GM21390 (cell line): ENCODE measurements around the gene ABCC10.
A peak's percentile ranks its signal among the peaks of the same experiment; 100 is the strongest.
"Not testable (repeated sequence)": the region's sequence is repeated elsewhere in the genome, so short reads cannot be mapped to it uniquely, and the experiment has no call there.

ENCODE experiments used
- ATAC-seq: cut with Tn5 transposase; IDR thresholded peaks from one replicate; pipeline ENCODE4 v1.9.1; 2021; ENCODE audit not compliant: unreplicated experiment

Gene ABCC10, protein sequence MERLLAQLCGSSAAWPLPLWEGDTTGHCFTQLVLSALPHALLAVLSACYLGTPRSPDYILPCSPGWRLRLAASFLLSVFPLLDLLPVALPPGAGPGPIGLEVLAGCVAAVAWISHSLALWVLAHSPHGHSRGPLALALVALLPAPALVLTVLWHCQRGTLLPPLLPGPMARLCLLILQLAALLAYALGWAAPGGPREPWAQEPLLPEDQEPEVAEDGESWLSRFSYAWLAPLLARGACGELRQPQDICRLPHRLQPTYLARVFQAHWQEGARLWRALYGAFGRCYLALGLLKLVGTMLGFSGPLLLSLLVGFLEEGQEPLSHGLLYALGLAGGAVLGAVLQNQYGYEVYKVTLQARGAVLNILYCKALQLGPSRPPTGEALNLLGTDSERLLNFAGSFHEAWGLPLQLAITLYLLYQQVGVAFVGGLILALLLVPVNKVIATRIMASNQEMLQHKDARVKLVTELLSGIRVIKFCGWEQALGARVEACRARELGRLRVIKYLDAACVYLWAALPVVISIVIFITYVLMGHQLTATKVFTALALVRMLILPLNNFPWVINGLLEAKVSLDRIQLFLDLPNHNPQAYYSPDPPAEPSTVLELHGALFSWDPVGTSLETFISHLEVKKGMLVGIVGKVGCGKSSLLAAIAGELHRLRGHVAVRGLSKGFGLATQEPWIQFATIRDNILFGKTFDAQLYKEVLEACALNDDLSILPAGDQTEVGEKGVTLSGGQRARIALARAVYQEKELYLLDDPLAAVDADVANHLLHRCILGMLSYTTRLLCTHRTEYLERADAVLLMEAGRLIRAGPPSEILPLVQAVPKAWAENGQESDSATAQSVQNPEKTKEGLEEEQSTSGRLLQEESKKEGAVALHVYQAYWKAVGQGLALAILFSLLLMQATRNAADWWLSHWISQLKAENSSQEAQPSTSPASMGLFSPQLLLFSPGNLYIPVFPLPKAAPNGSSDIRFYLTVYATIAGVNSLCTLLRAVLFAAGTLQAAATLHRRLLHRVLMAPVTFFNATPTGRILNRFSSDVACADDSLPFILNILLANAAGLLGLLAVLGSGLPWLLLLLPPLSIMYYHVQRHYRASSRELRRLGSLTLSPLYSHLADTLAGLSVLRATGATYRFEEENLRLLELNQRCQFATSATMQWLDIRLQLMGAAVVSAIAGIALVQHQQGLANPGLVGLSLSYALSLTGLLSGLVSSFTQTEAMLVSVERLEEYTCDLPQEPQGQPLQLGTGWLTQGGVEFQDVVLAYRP (N-terminal part only)

DNA sequence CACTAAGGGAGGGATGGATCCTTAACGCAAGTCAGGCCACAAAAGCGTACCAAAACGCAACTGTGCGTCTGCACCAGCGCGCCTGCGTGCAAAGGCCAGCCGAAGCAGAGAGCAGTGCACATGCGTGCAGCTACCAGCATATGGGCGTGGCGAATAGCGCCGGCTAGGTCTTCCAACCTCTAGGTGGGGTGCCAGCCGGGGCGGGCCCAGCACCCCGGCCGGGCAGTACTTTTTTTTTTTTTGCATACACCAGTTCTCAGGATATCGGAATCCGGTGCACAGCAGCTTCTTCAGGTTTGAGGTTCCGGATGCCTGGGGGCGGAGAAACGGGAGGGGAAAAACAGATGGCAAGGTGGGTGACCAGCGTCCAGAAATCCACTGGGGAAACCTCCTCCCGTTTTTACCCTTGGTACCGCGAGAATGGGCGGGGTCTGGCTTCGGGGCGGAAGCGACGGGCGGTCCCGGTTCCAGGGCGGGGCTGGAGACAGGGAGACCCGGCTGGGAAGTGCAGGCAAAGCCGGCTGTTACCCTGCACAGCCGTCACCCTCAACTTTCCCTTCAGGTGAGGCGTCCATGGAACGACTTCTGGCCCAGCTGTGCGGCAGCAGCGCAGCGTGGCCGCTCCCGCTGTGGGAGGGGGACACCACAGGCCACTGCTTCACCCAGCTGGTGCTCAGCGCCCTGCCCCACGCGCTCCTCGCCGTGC is at the start of gene ABCC10:
Gene ABCC10 (plus strand): TSS at position 136 of the 706 bp plus-strand sequence. CDS start 438 bp downstream, at position 574.
- ATAC-seq = peak; percentile 93

DNA sequence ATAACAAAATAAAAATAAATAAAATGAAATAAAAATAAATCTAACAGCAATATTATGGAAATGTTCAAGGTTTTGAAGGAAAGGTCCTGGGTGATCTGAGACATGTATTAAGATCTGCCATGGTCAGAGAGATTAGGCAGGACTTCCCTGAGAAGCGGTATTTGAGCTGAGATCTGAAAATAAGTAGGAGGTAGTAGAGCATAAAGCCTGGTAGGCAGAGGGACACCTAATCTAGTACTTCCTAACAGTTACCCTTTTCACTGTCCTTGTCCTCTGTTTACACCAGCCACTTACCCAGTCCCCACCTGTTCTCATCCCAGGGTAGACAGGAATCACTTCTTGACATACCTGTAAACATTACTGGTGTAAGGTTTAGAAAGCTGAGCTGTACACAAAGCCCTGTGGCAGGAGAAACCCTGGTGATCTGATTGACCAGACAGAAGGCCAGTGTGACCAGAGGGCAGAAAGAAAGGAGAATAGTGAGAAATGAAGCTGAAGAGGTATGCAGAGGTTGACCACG is 49.6 kb upstream of the ABCC10 start:
- no peak for ATAC-seq

GRCh38 chr6:43378631-43379030 is 48.7 kb upstream of the ABCC10 start:
- ATAC-seq = no peak

GRCh38 chr6:43380858-43381257 is 46.5 kb upstream of the ABCC10 start:
- not testable (repeated sequence) for ATAC-seq

GRCh38 chr6:43383021-43383667 is 44.2 kb upstream of the ABCC10 start:
- no peak for ATAC-seq

DNA sequence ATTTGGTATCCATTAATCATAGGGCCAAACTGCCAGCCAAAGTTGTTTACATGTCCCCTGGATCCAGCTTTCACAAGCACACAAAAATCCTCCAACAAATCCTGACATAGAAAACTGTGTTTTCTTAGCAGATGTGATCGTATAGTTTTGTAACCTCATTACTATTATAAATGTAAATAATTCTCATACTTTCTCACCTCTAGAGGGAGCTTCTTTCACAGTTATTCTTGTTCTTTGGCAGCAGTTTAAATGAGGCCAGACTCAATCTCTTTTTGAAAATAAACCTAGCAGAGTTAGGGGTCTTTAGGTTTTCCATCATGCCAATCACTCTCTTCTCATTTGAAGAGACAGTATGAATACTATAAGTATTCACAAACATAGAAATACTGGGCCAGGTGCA is 40.8 kb upstream of the ABCC10 start:
- ATAC-seq = no peak

- ATAC-seq = no peak
Observed at GRCh38 chr6:43389730-43390295, 37.5 kb upstream of the ABCC10 start.

GRCh38 chr6:43390753-43391439 is 36.4 kb upstream of the ABCC10 start:
- not testable (repeated sequence) for ATAC-seq

GRCh38 chr6:43391440-43392031 is 35.8 kb upstream of the ABCC10 start:
- ATAC-seq = no peak

DNA sequence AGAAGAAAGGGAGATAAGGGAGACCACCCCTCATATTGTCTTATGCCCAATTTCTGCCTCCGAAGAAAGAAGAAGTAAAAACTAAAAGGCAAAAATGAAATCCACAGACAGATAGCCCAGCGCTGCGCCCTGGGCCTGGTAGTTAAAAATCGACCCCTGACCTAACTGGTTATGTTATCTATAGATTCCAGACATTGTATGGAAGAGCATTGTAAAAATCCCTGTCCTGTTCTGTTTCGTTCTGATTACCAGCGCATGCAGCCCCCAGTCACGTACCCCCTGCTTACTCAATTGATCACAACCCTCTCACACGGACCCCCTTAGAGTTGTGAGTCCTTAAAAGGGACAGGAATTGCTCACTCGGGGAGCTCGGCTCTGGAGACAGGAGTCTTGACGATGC is 34.2 kb upstream of the ABCC10 start:
- ATAC-seq = not testable (repeated sequence)

- ATAC-seq = no peak
Observed at GRCh38 chr6:43393602-43394001, 33.7 kb upstream of the ABCC10 start.

GRCh38 chr6:43394982-43395381 is 32.4 kb upstream of the ABCC10 start:
- no peak for ATAC-seq

DNA sequence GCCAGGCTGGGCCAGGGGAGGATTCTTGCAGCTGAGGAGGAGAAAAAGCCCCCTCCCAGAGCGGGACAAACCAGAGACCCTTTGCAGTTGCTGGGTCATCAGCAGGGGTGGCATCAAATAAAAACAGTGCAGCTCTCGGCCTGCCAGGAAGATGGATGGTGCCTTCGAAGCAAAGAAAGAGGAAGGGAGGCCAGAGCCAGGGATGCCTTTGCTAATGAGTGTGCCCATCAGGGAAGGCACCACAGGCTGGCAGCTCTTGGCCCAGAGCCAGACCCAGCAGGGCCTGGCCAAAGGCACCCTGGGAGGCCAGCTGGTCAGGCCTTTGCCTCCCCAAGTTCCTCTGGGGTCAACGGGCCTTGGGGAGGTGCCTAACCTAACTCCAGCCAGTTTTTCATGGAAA is 31.6 kb upstream of the ABCC10 start:
- ATAC-seq = no peak

DNA sequence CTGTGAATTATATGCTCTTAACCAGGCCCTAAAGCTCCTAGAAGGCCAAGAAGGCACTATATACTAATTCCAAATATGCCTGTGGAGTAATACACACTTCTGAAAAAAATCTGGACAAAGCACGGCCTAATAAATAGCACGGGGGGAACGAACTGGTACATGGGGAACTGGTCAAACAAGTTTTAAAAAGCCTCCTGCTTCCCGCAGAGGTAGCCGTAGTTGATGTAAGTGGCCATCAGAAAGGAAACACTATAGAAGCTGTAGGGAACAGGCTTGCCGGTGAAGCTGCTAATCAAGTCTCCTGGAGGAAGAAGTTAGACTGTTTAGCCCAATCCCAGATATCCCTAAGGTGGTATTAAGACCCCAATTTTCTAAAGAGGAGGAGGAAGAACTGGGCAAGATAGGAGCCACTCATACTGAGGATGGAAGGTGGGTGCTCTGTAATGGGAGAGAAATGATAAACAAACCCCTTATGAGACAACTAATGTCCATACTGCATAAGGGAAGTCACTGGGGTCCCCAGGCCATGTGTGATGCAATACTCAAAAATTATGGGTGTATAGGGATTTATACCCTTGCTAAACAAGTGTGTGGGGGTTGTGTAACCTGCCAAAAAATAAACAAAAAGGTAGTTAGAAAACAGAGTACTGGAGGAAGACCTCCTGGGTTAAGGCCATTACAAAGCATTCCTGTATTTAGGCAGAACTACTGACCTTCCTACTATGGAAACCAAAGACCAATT is 30.8 kb upstream of the ABCC10 start:
- no peak for ATAC-seq

- no peak for ATAC-seq
Observed at GRCh38 chr6:43399932-43400487, 27.3 kb upstream of the ABCC10 start.

DNA sequence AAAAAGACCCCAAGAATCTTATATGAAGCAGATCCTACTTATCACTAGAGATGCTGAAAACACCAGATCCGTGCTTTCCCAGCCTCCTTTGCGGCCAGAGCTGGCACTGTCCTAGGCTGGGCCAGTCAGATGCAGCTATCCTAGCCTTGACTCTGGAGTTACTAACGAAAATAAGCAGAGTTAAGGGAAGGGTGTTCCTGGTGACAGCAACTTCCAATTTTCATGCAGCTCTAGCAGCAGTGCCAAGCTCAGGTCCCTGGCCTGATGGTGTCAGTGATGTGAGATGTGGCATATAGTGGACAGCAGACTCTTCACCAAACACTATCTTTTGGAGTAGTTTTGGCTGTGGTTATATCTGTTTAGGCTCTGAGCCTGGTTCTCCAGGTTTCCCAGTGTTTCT is 25.6 kb upstream of the ABCC10 start:
- no peak for ATAC-seq

DNA sequence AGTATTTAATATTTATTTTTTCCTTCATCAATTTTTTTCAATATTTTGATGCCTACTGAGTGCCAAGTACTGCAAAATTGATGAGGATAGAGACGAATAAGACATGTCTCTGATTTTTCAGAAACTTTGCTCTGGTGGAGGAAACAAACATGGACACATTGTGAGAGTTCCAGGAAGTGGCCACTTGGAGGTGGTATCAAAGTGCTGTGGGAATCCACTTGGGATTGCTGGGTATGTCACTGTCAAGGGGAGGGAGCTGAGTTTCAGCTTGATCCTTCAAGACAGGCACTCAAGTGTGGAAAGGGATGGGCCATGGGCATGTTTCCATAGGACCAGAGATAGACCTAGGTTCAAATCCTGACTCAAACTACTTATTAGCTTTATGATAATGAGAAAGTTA is 24.5 kb upstream of the ABCC10 start:
- ATAC-seq = no peak

DNA sequence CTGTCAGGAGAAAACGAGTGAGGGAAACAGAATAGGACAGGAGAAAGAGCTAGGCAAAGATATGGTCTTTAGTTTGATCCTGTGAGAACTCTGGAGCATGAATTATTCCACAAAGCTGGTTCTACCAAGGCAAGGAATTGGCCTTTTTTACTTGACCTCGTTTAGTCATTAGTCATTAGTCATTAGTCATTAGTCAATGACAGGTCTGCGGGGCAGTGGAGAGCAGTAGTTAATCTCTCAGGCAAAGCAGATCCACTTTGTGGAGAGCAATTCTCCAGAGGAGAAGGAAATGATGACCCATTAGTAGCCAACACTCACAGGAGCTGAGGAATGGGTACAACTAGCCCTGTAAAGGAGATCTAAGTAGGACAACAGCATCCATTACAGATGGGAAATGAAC is 22.0 kb upstream of the ABCC10 start:
- no peak for ATAC-seq
